IMR-90 (cell line): ENCODE results near the gene ASRGL1. TPM values are rescaled to one million over a fixed set of nuclear protein-coding genes. Genes with fewer than 3 reads are reported as not detected.

Experiments used
- ATAC-seq: fragments of 200-7000 bp; cut with Tn5 transposase; 2 replicates; pipeline ENCODE4 v1.9.1; 2020; ENCODE audit warnings: low read depth, mild to moderate bottlenecking, moderate library complexity
- BruUV-seq: library from RNA; stranded (reverse); fragments of 400-500 nt; replicated peaks from 2 replicates; lab custom pipeline; 2021; lab: Mats Ljungman, UMichigan
- CTCF ChIA-PET: fragments of 300-600 bp; formaldehyde crosslinking; extraction: SDS; loops from one replicate; lab custom pipeline; 2021; ENCODE audit warnings: antibody characterized with exemption; lab: Yijun Ruan, JAX
- POLR2A ChIA-PET: fragments of 300-600 bp; sonication (Branson Sonifier 250); formaldehyde crosslinking; loops from one replicate; lab custom pipeline; 2022; ENCODE audit warnings: antibody characterized with exemption; ENCODE audit not compliant: unreplicated experiment; lab: Charles Lee
- DNase-seq: peaks from one replicate; pipeline ENCODE4 v3.0.0; 2013
- H2AFZ ChIP-seq: replicated peaks from 2 replicates; pipeline ENCODE3; 2013; ENCODE audit warnings: low read length, mild to moderate bottlenecking; ENCODE audit not compliant: poor library complexity
- H2AK5ac ChIP-seq: 2 replicates; pipeline ENCODE4 v1.6.1; 2013; ENCODE audit warnings: low read depth, low read length, inconsistent platforms
- H2AK9ac ChIP-seq: replicated peaks from 2 replicates; pipeline ENCODE3; 2013; ENCODE audit warnings: mild to moderate bottlenecking, low read depth, low read length, moderate library complexity; ENCODE audit not compliant: poor library complexity
- H2BK120ac ChIP-seq: 2 replicates; pipeline ENCODE4 v1.6.1; 2013; ENCODE audit warnings: low read depth, low read length, inconsistent platforms
- H2BK15ac ChIP-seq: 3 replicates; pipeline ENCODE4 v1.6.1; 2013; ENCODE audit warnings: low read depth, low read length, inconsistent platforms
- H2BK20ac ChIP-seq: 2 replicates; pipeline ENCODE4 v1.6.1; 2013; ENCODE audit warnings: low read depth, mild to moderate bottlenecking, inconsistent platforms, low read length, moderate library complexity
- H2BK5ac ChIP-seq: 2 replicates; pipeline ENCODE4 v1.6.1; 2013; ENCODE audit warnings: mild to moderate bottlenecking, low read depth, low read length, inconsistent platforms; ENCODE audit not compliant: poor library complexity, severe bottlenecking
- H3K14ac ChIP-seq: replicated peaks from 2 replicates; pipeline ENCODE4 v1.6.1; 2013; ENCODE audit warnings: low read depth, low read length, inconsistent platforms
- H3K18ac ChIP-seq: 2 replicates; pipeline ENCODE4 v1.6.1; 2013; ENCODE audit warnings: low read depth, low read length, control low read depth
- H3K23ac ChIP-seq: 2 replicates; pipeline ENCODE4 v1.6.1; 2013; ENCODE audit warnings: low read depth, low read length, inconsistent platforms
- H3K27ac ChIP-seq: 2 replicates; pipeline ENCODE4 v1.5.1; 2013; ENCODE audit warnings: mild to moderate bottlenecking, control low read depth, low read length; ENCODE audit not compliant: insufficient read depth
- H3K27me3 ChIP-seq: 2 replicates; pipeline ENCODE4 v1.6.1; 2013; ENCODE audit warnings: low read length; ENCODE audit not compliant: control insufficient read depth, insufficient read depth
- H3K36me3 ChIP-seq: 2 replicates; pipeline ENCODE4 v1.6.1; 2013; ENCODE audit warnings: low read length, mixed read lengths; ENCODE audit not compliant: control insufficient read depth, insufficient read depth
- H3K4ac ChIP-seq: 2 replicates; pipeline ENCODE4 v1.6.1; 2013; ENCODE audit warnings: low read depth, low read length, inconsistent platforms
- H3K4me1 ChIP-seq: 2 replicates; pipeline ENCODE4 v1.6.1; 2013; ENCODE audit warnings: low read length, mixed read lengths; ENCODE audit not compliant: control insufficient read depth, insufficient read depth
- H3K4me2 ChIP-seq: 2 replicates; pipeline ENCODE4 v1.6.1; 2013; ENCODE audit warnings: low read depth, mild to moderate bottlenecking, control low read depth, low read length, moderate library complexity
- H3K4me3 ChIP-seq: 2 replicates; pipeline ENCODE4 v1.5.1; 2013; ENCODE audit warnings: low read depth, mild to moderate bottlenecking, control low read depth, low read length, moderate library complexity; ENCODE audit not compliant: insufficient read depth
- H3K56ac ChIP-seq: 2 replicates; pipeline ENCODE4 v1.6.1; 2013; ENCODE audit warnings: low read length, inconsistent platforms; ENCODE audit not compliant: insufficient read depth; ENCODE audit errors: extremely low read depth
- H3K79me1 ChIP-seq, 2 experiments: 2 replicates each; pipeline ENCODE4 v1.6.1; 2013; ENCODE audit warnings: low read length in 2 of 2, inconsistent platforms in 1 of 2, low read depth in 1 of 2
- H3K9ac ChIP-seq: 2 replicates; pipeline ENCODE4 v1.6.1; 2013; ENCODE audit warnings: low read depth, low read length, control low read depth
- H3K9me1 ChIP-seq: 2 replicates; pipeline ENCODE4 v1.6.1; 2013; ENCODE audit warnings: low read length, inconsistent platforms; ENCODE audit not compliant: insufficient read depth
- H3K9me3 ChIP-seq: 2 replicates; pipeline ENCODE4 v1.6.1; 2013; ENCODE audit warnings: low read length; ENCODE audit not compliant: control insufficient read depth, insufficient read depth
- H4K20me1 ChIP-seq: 2 replicates; pipeline ENCODE4 v1.6.1; 2013; ENCODE audit warnings: low read length, inconsistent platforms; ENCODE audit not compliant: insufficient read depth
- H4K5ac ChIP-seq: 2 replicates; pipeline ENCODE4 v1.6.1; 2013; ENCODE audit warnings: mild to moderate bottlenecking, low read depth, low read length, control low read depth
- H4K8ac ChIP-seq, 2 experiments: 2 replicates each; pipeline ENCODE4 v1.6.1; 2013; ENCODE audit warnings: low read depth in 2 of 2, low read length in 2 of 2, control low read depth in 1 of 2, inconsistent platforms in 1 of 2
- H4K91ac ChIP-seq: 2 replicates; pipeline ENCODE4 v1.6.1; 2013; ENCODE audit warnings: low read depth, low read length, inconsistent platforms; ENCODE audit not compliant: insufficient read depth
- BHLHE40 ChIP-seq: fragments of 150-350 bp; IDR thresholded peaks from 2 replicates; pipeline ENCODE4 v1.6.1; 2016; ENCODE audit warnings: mild to moderate bottlenecking, low read depth, low read length
- CEBPB ChIP-seq: IDR thresholded peaks from 2 replicates; pipeline ENCODE4 v1.6.1; 2012; ENCODE audit warnings: low read depth, low read length, improper control_type of control experiment
- CHD1 ChIP-seq: IDR thresholded peaks from 2 replicates; pipeline ENCODE4 v1.6.1; 2012; ENCODE audit warnings: low read depth, low read length, improper control_type of control experiment
- CTCF ChIP-seq: conservative IDR thresholded peaks from 2 replicates; pipeline ENCODE4 v1.5.1; 2012; ENCODE audit warnings: mild to moderate bottlenecking, low read depth, low read length, improper control_type of control experiment
- ELK1 ChIP-seq: fragments of 150-350 bp; IDR thresholded peaks from 2 replicates; pipeline ENCODE4 v1.6.1; 2016; ENCODE audit warnings: low read depth, mild to moderate bottlenecking, low read length, moderate library complexity, borderline replicate concordance
- FOS ChIP-seq: fragments of 150-350 bp; IDR thresholded peaks from 2 replicates; pipeline ENCODE4 v1.6.1; 2016; ENCODE audit warnings: low read depth, low read length
- MAFK ChIP-seq: IDR thresholded peaks from 2 replicates; pipeline ENCODE4 v1.6.1; 2012; ENCODE audit warnings: low read depth, low read length, improper control_type of control experiment
- MAZ ChIP-seq: IDR thresholded peaks from 2 replicates; pipeline ENCODE4 v1.6.1; 2012; ENCODE audit warnings: low read depth, mild to moderate bottlenecking, low read length, improper control_type of control experiment, moderate library complexity, borderline replicate concordance
- MXI1 ChIP-seq: IDR thresholded peaks from 2 replicates; pipeline ENCODE4 v1.6.1; 2012; ENCODE audit warnings: low read depth, mild to moderate bottlenecking, low read length, moderate library complexity, borderline replicate concordance
- RCOR1 ChIP-seq: IDR thresholded peaks from 2 replicates; pipeline ENCODE4 v1.6.1; 2012; ENCODE audit warnings: mild to moderate bottlenecking, low read length, improper control_type of control experiment; ENCODE audit not compliant: insufficient replicate concordance
- RFX5 ChIP-seq: IDR thresholded peaks from 2 replicates; pipeline ENCODE4 v1.8.0; 2012; ENCODE audit warnings: low read depth, mild to moderate bottlenecking, low read length, moderate library complexity
- WGBS, 2 experiments: methylation state at CpG; one replicate each; pipeline versions ENCODE4 v1.1.5 to v1.1.7; 2013; ENCODE audit warnings: missing lambda C conversion rate in 2 of 2; ENCODE audit not compliant: insufficient read length in 1 of 2; ENCODE audit errors: extremely low coverage in 2 of 2; 5-methylcytosine and 5-hydroxymethylcytosine counted together
- dilution Hi-C: fragments of 300-500 bp; cut with HindIII; formaldehyde crosslinking; loops from one replicate; pipeline ENCODE4 v1.14.3; 2018; ENCODE audit warnings: low sequenced_read_pairs; ENCODE audit not compliant: unreplicated experiment
- in situ Hi-C: fragments of 300-500 bp; cut with MboI; formaldehyde crosslinking; loops from 3 replicates; pipeline ENCODE4 v1.14.3; 2019; ENCODE audit warnings: low sequenced_read_pairs, inconsistent platforms, mixed read lengths
- intact Hi-C: fragments of 100-400 bp; cut with micrococcal nuclease; formaldehyde crosslinking; loops from 2 replicates; pipeline ENCODE4 v1.10.0; 2022
- polyA plus RNA-seq, 3 experiments: library from polyadenylated mRNA; depleted of rRNA; stranded (reverse); fragments of >200 nt; gene quantifications; 2 replicates each; pipeline ENCODE4 v1.2.3, GENCODE V29; 2012; ENCODE audit warnings: low replicate concordance in 1 of 3
- total RNA-seq: library from RNA; depleted of rRNA; stranded (reverse); fragments of >200 nt; gene quantifications from 2 replicates; pipeline ENCODE4 v1.2.3, GENCODE V29; 2012

Gene ASRGL1
- total and polyA plus RNA-seq, 2 of the 4 experiments (the other 2 are of a cell fraction), result 0.72 TPM; not detected in 1

GRCh38 chr11:62393735-62394134 lies 56.5 kb downstream of the ASRGL1 start:
- Histone ChIP-seq H3K36me3 (no peaks in the 10 kb centered on the region), H3K9me3 (no peaks in the 10 kb centered on the region), H4K5ac (no peak overlapping the region), H4K20me1 (no peaks in the 10 kb centered on the region), H4K8ac (no peak overlapping the region), H2AK9ac (no peak overlapping the region), H2BK20ac (no peak overlapping the region), H3K27me3 (peaks cover 7% of the 10 kb centered on the region), H2BK15ac (no peak overlapping the region), H3K9me1 (no peaks in the 10 kb centered on the region), H3K4me1 (peaks cover 14% of the 10 kb centered on the region; the same call in 1 of the 2 replicates), H4K91ac (no peak overlapping the region), H3K79me1 (no peaks in the 10 kb centered on the region; a peak in 1 of 4 replicates), H2BK120ac (no peak overlapping the region), H3K9ac (no peak overlapping the region), H3K27ac (no peak overlapping the region), H2BK5ac (no peak overlapping the region), H2AK5ac (no peak overlapping the region; the same call in 1 of the 2 replicates), H3K23ac (no peak overlapping the region), H3K56ac (no peak overlapping the region), H3K4me3 (no peak overlapping the region), H2AFZ (no peak overlapping the region), H3K4me2 (no peak overlapping the region), H3K18ac (no peak overlapping the region), H3K4ac (no peak overlapping the region), H3K14ac (no peak overlapping the region)
- in situ Hi-C loops, result loop anchor here (10.0 to 25.0 kb wide), 2 partner anchors 301 to 469 kb away; no protein-coding TSS in a partner anchor
- ChIA-PET CTCF (interaction anchor here (1.4 to 2.3 kb wide), 2 partner anchors 31 to 149 kb away, joined by 4 to 15 read pairs; no protein-coding TSS in a partner anchor), POLR2A (no interaction called here)
- TF ChIP-seq CTCF (no peak), ELK1 (no peak), RCOR1 (no peak), BHLHE40 (no peak), MAFK (no peak), RFX5 (no peak), CEBPB (no peak), MXI1 (no peak), CHD1 (no peak), MAZ (no peak), FOS (no peak)
- BruUV-seq, result no TSS peak
- DNase-seq (no peak), ATAC-seq (no peak)
- intact Hi-C loops, result loop anchor here (2.0 kb wide), 1 partner anchor 31 kb away; no protein-coding TSS in a partner anchor
- WGBS, 2 experiments, result no CpG with 5 or more reads among the region's 5 CpGs
- dilution Hi-C loops, result no loop called here
